Activated CD8-positive, alpha-beta memory T cell treated with anti-CD3 and anti-CD28 coated beads, Interleukin-2, amount 50 U/mL, for 48 hours (primary cell): ENCODE data around the gene ELMO1.

ENCODE experiments used
- DNase-seq: peaks from one replicate; pipeline ENCODE4 v3.0.0-alpha.2; 2020

The ELMO1 gene

DNA sequence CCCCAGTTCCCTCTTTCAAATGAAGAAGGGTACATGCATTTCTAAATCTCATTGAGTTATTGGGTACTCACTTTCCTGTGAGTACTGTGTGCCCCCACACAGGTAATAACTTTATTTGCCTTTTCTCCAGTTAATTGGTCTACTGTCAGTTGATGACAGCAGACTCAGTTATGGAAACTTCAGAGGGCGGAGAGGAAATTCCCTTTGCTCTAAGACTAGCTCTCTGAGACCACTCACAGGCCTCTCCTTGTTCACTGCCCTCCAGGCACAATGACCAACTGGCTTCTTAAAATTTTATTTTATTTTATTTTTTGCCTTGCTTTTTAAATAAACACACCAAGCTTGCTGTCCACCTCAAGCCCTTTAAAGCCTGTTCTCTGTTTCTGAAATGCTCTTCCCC lies 488.6 kb downstream of the ELMO1 start:
- no peak for DNase-seq

DNA sequence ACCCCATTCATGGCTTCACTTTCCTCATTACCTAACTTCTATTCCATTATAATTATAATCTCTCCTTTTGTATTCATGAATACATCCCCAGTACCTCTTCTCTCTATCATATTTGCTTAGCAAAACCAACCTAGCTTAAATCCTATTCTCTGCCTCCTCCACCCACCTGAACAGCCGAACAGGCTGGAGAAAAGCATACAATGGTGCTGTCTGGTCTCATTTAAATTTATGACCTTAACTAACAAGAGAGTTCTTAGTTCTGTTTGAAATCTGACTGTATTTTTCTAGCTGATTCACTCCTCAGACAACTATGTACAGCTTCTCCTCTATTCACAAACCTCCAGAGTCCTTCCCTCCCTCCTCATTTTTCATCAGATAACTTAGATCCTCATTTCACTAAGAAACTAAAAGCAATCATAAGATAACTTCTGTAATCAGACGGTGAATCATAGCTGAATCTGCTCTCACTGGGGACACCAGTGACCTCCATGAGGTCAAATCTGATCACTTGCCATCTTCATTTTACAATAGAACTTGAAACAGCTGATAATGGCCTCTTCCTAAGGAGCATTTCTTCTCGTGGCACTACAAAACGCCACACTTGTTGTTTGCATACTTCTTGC lies 490.4 kb downstream of the ELMO1 start:
- DNase-seq: no peak

DNA sequence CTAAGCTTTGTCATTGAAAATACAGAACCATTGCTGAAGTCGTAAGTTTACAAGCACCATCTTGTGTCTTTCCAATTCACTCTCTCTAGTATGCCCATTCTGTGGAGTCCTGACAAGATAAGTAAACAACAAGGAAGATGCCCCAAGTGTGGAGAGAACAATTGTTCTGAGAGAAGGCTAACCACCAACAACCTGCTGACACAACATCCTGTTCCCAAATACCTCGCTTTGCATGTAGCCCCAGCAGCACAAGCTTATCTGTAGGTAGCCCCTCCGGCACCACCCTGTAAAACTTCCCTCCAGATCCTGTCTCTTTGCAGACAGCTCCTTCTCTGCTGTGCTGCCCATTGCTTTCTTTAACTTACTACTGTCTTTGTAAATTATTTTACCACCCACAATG lies 491.0 kb downstream of the ELMO1 start:
- no peak for DNase-seq

DNA sequence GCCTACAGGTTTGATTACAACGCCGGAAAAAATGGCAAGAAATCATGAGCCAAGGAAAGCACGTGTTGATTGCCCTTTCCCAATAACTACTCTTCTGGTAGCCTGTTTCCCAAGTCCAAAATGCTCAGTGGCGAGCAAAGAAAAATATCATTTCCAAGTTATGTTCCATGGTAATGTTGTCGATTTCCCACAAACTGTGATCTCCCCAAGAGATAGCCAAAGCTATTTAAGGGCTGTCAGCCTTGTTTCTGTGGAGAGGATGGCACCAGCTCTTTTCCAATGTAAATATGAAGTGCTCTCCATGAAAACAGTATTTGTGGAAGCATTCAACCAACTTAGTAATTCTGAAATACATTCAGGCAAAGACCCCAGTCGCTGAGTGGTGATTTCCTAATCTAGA lies 491.9 kb downstream of the ELMO1 start:
- no peak for DNase-seq

DNA sequence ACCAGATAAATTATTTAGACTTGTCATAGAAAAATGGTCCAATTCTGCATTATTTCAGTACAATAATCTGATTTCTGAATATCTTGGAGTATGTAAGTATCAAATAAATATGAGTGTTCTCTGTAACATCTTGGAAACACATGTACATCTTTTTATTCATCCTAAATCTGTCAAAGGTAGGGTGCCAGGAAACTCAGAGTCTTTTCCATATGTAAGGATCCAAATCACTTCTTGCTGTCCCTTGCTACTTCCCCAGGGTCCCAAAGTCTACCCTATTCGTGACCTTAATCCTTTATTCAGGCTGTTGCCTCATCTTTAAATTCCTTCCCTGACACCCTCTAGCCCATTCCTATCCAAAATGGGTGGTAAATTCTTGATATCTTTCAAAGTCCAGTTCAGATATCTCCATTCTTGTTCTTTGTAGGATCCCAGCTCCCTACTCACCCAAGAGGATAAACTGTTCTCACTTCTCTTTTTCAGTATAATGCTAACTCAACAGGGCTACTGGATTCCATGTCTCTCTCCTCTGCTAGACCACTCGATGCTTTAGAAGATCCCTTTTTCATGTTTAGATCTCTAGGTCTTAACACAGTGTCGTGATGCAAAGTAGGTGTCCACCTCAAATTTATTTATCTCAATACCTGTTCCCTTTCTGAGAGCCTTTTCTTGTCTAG lies 493.1 kb downstream of the ELMO1 start:
- DNase-seq: no peak

DNA sequence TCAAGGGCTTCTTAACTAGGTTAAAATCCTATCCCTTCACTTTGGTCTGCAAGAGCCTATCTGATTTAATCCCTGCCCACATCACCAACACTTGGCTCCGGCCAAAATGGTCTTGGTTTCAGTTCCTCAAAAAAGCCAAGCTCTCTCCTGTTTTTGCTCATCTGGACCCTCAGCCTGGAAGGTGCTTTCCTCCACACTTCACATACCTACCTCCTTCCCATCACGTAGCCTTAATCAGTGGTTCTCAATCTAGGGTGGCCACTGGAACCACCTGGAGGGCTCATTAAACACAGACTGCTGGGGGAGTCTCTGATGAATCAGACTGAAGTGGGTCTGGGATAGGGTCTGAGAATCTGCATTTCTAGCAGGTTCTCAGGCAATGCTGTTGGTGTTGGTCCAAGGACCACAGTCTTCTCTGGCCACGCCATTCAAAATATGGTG lies 497.4 kb downstream of the ELMO1 start:
- no peak for DNase-seq

DNA sequence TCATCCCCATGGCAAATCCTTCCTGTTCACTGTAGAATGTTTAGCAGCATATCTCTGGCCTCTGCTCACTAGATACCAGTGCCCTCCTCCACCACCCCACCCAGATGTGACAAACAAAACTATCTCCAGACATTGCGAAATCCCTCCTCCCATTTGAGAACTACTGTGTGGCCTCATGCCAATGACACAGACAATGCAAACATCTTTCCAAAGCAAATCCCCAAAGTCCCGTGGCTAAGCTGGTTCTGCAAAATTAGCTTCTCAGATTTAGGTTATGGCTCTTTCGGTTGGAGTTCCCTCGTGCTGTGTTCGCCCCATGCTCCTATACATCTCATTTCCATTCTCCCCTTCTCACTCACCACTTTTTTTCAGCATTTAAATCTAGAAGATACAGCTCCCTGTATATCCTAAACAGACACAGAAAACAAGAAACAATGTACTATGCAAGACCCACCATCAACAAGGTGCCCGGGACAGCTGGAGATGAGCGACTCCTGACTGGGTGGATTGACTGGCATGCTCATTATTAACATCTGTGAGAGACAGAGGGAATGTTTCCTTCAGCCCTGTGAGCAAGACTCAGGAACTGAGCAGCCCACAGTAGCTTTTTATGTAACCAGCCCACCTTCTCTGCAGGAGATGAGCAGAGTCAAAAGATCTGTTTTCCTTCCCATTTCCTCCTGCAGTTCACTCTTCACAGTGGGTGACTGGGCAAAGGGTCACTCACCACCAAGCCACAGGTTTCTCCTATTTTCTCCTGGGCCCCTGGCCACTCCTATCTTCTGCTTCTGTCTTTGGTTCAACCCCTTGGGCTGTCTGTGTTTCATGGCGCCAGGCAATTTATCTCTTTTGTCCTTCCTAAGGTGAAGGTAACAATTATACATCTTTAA lies 498.7 kb downstream of the ELMO1 start:
- DNase-seq: no peak

DNA sequence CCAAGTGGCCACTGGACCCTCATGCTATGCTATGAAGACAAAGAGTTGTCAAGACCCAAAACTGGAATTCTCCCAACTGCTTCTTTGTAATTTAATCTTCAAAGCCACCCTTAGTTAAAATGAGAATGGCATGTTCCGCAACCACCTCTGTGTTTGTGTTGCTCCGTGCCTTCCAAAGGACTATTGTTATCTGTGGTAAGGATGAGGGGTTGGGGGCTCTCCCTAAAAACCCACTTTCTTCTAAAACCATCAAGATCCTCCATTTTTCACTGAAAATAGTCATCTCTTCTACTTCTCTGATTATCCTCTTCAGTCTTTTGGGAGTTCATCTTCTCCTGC lies 502.3 kb downstream of the ELMO1 start:
- DNase-seq: no peak

DNA sequence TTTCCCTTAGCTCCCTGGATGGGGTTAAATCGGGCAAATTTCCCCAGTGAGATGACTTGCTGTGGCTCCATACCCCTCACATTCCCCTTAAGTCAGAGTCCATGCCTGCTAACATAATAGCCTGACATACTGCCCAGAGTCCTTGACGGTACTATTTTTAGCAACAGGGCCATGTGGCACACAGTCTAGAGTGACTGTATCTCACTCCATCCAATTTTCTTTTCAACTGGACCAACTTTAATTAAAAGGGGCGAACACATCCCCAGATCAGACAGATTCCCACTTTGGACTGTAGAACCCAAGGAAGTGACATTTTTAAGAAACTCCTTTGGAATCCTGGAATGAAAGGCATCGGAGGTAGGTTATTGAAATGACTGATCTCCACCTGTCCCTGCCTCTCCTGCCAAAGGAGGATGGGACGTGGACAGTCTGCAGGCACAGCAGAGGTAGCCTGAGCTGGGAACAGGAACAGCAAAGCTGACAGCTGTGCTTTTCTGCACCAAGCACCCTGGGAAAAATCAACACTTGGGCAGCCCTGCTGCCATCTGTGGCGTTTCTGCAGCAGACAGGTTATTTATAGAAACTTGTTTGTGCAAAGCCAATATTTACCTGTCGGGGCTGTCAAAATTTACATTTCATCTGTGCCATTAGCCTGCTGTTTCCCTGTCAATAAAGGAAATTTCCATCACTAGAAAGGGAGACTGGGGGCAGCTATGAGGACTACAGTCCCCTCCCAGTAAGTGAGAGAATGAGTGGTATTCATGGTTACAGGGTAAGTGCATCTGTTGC lies 502.9 kb downstream of the ELMO1 start:
- DNase-seq: no peak

DNA sequence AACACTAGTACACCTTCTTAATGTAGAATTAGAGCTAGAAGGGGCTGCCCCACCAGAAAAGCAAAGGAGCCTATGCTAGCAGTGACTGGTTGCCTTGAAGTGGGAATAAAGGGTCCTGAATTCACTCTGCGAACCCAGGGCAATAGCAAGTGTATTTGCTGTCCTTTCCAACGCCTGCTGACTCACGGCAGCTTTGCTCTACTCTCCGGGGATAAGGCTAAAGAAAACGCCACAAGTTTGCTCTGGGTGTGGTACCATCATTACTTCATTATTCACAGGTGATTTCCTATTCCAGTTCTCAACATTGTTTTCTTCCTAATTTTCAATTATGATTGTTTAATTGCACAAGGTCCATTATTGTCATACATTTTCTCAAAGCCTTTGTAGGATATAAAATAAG lies 503.8 kb downstream of the ELMO1 start:
- no peak for DNase-seq

DNA sequence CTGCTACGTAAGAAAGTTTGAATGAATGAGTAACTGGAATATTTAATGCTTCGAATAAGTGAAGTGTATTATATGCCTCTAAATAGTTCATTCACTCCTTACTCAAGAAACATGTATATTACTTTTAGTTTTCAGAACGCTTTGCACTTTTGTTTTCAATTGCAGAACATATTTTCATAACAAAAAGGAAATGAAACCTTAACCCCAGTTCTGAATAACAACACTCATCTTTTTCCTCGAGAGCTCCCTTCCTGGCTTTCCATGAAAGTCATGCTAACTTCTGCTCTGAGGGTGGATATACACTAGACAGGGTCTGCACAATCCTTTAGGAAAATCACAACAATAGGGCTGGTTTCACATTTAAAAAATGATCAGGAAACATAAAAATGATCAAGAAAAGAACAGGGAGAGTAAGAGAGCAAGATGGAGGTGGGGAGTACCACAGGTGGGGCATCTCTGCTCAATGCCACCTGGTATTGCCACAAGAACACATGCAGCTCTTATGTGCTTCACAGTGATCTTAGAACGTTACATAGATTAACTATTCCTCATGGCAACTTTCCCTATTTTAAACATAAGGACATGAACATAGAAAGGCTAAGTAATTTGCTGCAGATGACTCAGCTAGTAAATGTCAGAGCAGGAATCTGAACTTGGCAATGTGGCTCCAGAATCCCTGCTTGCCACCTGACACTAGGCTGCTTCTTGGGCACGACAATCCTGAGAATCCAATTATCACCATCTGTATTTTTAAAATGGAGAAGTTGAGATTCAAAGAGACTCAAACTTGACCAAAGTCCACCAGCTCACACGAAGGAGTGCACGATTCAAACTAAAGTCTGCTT lies 504.9 kb downstream of the ELMO1 start:
- no peak for DNase-seq

DNA sequence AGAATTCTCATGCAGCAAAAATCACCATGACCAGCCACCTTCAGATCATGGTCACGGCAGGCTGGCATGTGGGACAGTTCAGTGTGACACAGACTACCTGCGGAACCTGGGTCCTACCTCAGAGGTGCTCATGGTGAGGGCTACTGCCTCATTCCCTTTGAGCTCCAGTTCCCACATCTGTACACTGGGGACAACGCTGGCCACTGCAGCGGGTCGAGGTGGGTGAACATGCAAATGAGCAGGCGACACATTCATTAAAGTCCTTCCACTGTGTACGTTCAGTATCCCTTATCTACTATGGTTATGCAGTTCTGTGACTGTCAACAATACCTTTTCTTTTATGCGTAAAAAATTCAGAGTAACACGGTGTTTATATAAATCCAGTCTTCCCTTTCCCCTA lies 505.7 kb downstream of the ELMO1 start:
- DNase-seq: no peak

DNA sequence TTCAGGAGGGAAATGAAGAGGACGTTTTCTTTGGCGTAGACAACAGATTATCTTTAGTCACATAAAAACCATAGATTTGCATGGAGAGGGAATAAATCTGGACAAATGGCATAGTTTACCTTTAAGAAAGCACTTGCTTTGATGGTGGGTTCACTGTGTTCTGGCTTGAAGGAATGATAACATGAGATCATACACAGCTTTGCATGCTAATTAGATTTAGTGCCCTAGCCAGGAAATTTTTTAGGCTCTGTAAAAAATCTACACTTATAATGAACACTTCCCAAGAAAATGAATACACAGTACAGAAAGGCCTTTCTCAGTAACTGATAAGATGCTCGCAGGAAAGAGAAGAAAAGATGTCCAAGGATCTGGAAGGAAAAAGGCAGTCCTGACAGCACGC lies 506.1 kb downstream of the ELMO1 start:
- DNase-seq: no peak

DNA sequence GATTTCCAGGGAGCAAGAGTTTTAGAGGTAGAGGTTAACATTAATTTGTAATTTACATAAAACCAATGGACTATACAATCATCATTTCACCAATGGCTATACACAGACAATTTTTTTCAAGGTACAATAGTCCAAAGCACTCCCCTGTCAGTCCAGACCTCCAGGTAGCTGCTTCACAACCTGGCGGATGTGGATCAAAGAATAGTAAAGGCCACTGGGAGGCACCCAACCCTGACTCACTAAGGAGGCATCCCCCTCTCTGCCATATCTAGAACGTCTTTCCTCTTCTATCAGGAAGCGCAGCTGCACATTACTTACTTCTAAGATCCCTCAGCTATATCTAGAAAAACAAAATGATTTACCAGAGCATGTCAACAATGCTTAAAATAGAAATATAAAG lies 506.6 kb downstream of the ELMO1 start:
- DNase-seq: no peak

DNA sequence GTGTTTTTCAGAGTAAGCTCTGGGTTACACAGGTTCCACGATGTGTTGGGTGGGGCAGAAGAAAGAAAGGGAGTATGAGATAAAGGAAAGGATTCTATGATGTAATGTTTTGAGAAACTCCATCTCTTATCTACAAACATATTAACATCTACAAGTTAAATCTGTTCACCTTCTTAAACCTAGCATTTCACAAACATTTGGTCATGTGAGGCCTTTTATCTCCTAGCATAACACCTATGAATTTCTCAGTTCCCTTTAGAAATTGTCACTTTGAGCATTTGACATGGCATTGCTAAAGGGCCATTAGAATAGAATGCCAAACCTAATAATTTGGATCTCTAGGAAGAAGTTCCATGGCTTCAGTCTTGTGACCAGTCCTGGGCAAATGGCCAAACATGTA lies 507.3 kb downstream of the ELMO1 start:
- DNase-seq: no peak

DNA sequence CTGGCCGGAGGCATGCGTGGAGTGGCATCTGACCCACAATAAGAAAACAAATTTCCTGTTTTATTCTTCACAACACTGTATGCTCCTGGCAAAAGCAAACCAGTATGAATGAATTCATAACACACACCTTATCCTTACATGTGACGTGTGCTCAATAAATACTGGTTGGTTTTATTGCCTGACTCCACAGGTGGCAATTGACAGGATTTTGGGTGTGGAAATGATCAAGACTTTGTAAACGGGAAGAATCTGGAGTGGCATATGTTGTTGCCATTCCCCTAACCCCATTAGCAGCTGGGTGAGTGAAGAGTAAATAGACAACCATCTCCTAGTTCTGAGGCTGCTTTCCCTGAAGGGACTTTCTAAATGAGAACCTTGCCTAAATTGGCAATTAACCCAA lies 508.8 kb downstream of the ELMO1 start:
- DNase-seq: no peak

DNA sequence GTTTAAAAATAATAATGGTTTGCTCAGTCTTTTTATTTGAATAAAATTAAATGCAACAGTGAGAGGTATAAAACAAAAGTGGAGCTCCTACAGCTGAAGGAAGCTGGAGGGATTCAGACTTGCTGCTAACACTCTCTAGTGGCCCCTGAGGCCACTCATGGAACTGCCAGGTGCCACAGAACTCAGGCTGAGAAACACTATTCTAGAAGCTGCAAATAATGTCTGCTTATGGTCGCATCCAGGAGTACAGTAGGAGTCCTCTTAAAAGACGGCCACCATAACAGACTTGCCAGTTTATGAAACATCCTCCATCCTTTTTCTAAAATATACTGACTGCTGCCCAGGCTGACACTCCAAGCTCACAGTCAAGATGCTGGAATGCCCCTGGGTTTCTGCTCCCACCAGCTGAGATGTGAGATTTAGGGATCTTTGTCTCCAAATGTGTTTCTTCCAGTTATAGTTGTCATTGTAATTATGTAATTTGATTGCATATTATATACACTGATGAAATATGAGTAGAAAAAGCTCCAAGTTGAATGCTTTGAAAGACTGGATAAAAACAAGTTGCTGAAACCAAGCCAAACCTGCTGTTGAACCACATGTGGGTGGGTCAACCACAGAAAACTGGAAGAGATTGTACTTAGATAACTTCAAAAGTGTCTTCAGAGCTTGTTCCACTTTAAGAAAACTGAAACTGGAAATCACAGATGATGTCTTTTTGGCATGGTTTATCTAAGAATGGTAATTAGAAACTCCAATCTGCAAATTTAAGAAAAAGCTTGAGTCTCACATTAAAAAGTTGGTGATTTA lies 510.7 kb downstream of the ELMO1 start:
- DNase-seq: no peak

DNA sequence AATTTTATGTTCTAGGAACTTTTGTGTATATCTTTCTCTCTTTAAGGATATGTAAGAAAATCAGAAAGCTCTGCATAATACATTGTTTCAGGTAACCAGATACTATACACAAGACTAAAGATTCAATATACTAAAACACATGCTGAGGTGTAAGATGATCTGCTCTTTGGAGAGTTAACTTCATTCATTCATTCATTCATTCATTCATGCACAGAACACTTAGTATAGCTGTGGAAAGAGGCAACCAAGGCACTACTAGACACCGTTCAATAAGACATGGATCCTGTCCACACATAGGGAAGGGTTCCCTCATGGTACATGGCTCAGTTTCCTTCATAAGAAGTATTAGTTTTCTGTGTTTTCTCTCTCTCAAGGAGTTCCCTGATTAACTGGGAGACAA lies 516.8 kb downstream of the ELMO1 start:
- no peak for DNase-seq

DNA sequence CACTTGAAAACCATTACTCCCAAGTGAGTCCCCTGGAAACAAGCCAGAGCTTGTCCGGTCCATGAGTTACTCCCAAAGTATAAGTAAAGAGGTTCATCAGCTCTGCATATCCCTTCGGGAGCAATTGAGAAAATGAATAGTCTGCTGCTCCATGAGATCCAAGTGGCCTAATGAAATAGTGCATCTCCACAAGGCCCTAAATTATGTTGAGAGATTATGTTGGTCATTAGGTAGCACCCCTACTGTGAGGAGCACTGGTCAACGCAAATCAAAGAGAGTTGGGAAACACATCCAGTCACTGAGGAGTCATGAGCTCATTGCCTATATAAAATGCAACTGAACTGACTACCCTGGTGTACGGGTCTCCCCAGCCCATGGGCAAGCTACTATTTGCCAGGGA lies 518.9 kb downstream of the ELMO1 start:
- no peak for DNase-seq

DNA sequence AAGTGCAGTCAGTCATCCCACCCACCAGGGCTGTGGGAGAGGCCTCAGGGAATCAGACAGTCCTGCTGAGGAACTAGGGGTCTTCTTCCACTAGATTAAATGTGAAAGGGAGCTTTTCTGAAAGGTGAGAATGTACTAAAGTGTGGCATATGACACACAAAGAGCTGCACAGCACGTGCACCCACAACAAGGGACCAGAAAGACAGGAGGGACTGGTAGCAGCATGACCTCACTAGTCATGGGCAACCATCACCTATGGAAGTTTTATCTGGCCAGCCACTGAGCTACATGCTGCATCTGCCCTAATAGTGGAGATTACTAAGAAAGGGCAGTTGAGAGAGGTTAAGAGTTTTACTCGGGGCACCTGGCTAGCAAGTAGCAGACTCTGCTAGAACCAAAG lies 519.9 kb downstream of the ELMO1 start:
- no peak for DNase-seq

DNA sequence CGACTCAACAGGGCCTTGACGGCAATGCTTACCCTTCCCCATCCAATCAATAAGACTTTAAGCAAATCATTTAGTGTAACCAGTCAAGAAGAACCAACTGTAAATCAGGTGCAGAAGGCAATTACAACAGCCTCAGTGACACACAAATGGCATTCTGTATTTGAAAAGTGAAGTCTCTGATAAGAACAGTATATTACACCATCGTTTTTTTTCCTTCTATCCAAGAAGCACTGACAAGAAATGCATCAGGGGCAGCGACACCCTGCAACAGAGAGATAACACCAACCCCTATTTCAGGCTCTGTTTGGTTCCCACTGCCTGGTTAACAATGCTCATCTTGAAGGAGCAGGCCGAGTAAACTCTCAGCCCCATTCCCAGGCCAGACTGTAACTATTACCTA lies 520.4 kb downstream of the ELMO1 start:
- DNase-seq: no peak

DNA sequence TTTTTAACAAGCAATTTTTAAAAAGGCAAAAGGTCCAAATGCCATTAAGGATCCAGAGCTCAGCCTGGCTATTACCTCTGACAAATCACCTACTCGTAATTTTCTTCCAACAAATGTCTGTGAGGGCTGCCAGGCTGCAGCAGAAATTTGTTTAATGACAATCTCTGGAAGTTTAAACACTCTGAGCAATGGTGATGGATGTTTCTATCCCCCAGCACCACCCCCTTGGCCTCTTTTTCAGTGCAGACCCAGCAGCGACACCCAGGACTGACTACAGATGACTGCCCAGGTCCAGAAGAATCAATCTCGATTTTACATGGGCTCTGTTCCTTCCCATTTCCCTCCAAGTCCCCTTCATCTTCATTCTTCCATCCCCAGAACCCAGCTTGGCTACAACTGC lies 523.0 kb downstream of the ELMO1 start:
- DNase-seq: no peak
